ENCODE measurements around the gene KCTD15. TPM values are rescaled to one million over a fixed set of nuclear protein-coding genes. Genes with fewer than 3 reads are reported as not detected.

Gene KCTD15
- total RNA-seq, 4 donors from 2014 or later: 28.4 to 97.1 (median 50.3) TPM

DNA sequence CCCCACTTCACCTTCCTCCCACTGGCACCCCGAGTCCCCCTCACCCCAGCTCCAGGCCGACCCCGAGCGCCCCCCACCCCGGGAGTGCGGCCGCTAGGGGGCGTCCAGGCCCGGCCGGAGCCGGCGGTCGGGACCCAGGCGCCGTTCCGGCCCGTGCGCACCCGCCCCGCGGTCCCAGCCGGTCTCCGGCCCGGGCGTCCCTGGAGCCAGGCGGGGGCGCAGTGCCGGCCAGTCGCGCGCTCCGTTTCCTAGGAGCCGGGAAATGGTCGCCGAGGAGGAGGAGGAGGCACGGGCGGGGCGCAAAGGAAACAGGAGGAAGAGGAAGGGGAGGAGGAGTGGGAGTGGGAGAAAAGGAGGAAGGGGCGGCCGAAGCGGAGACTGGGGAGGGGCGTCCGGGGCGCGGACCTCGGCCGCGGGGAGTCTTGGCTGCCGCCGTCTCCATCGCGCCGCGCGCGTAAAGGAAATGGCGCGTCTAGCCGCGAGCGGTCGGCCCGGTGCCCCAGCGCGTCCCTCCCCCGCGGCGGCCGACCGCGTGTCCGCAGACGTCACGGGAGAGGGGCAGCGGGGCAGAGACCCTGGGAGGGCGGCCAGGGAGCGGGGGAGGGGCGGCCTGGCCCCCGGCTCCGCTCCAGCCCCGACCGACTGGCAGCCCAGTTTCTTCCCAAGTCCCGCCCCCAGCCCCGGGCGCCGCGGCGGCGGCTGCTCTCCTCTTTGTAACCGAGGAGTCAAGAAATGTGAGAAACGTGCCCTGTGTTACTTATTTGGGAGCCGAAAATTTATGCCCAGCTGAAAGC is 1.1 kb upstream of the KCTD15 start:
- Histone ChIP-seq H3K36me3 (no peaks in the 10 kb centered on the region), H3K27me3 (no peaks in the 10 kb centered on the region), H3K27ac (peak overlapping the region; percentile 88 to 98 (median 98)), H3K4me3 (replicated peaks in 1 of 3) (peak overlapping the region; percentile 5 to 75 (median 61)), H3K9me3 (no peaks in the 10 kb centered on the region), H3K4me1 (peaks cover 22 to 24% of the 10 kb centered on the region in 2 donors)
- DNase-seq: peak; percentile 84 to 86
- intact Hi-C loops (cut with DNase I): no loop called here
- peak in 5 of 6 experiments; percentile 55 to 95 (median 78) for TF ChIP-seq CTCF (IDR thresholded peaks at IDR 0.05)
- TF ChIP-seq POLR2A (IDR thresholded peaks at IDR 0.05): peak; percentile 1 to 84
- WGBS, 2 donors: 0 to 1% methylated on average over 55 to 69 of the region's 92 CpGs

DNA sequence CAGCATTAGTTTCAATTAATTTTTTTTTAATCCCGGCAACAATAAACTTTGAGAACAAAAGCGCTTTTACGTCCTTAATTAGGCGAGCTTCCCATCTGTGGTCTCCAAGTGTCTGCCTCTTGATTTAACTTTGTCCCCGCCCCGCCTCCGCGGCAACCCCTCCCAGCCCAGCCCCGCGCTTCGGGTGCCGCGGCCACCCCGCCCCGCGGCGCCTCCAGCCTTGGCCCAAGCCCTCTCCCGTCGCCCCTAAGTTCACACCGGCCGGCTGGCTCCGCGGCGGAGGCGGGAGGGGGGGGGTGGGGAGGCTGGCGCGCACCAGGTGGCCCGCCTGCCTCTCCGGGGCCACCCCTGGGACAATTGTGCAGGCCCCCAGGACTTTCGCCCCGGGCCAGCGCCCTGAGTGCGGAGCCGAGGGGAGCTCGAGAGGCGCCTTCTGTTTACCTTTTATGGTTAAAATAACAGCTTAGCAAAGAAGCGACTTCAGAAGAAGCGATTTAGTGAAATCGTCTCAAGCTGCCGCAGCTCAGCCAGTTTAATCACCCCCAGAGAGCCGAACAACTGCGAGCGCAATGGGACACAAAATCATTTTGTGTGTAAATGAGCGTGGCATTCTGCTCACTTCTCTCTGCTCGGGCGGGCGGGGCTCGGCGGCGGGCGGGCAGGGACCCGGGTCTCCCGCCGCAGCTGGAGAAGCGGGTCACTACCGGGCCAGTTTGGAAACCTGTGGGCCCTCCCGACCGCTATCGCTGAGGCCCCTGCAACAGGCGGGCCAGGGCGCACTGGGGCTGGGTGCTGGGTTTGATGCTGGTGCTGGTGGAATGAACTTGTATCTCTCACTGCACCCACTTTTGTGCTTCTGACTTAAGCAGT is 1.4 kb downstream of the KCTD15 start:
- intact Hi-C loops (cut with DNase I): no loop called here
- Histone ChIP-seq H3K36me3 (peaks cover 8 to 14% of the 10 kb centered on the region in 2 donors), H3K9me3 (no peaks in the 10 kb centered on the region), H3K4me1 (peaks cover 22 to 24% of the 10 kb centered on the region in 2 donors), H3K27me3 (no peaks in the 10 kb centered on the region), H3K4me3 (replicated peaks in 1 of 3) (peak overlapping the region; percentile 50 to 75 (median 56)), H3K27ac (peak overlapping the region; percentile 88 to 98 (median 98))
- WGBS, 2 donors: 4 to 6% methylated on average over 26 to 27 of the region's 61 CpGs
- peak; percentile 73 to 79 for DNase-seq
- TF ChIP-seq POLR2A (IDR thresholded peaks at IDR 0.05): peak in 1 of 2 donors; percentile 44
- no peak for TF ChIP-seq CTCF (IDR thresholded peaks at IDR 0.05)

- peaks cover 13 to 14% of the 10 kb centered on the region in 2 donors for H3K36me3 ChIP-seq
- no peaks in the 10 kb centered on the region for H3K9me3 ChIP-seq
- no peaks in the 10 kb centered on the region for H3K27me3 ChIP-seq
- H3K27ac ChIP-seq: peak overlapping the region; percentile 88 to 98 (median 98)
- TF ChIP-seq CTCF (IDR thresholded peaks at IDR 0.05): no peak
- TF ChIP-seq POLR2A (IDR thresholded peaks at IDR 0.05): peak; percentile 35 to 71
- DNase-seq: peak; percentile 61 to 67
- WGBS, 2 donors: 17 to 28% methylated on average over 12 of the region's 12 CpGs
- intact Hi-C loops (cut with DNase I): no loop called here
- H3K4me1 ChIP-seq: peaks cover 22 to 24% of the 10 kb centered on the region in 2 donors
- H3K4me3 ChIP-seq (replicated peaks in 1 of 3): peak overlapping the region; percentile 20 to 75 (median 56)
These were observed 2.0 kb downstream of the KCTD15 start for GRCh38 chr19:33798681-33799111.

GRCh38 chr19:33799476-33799875 is 2.8 kb downstream of the KCTD15 start:
- TF ChIP-seq POLR2A (IDR thresholded peaks at IDR 0.05) (no peak), CTCF (IDR thresholded peaks at IDR 0.05) (no peak)
- intact Hi-C loops (cut with DNase I): no loop called here
- peak overlapping the region in 1 of 3 donors; percentile 4 for H3K4me3 ChIP-seq (replicated peaks in 1 of 3)
- H3K4me1 ChIP-seq: peaks cover 21 to 27% of the 10 kb centered on the region in 2 donors
- H3K27ac ChIP-seq: peak overlapping the region; percentile 88 to 98 (median 98)
- DNase-seq: peak in 1 of 2 donors; percentile 18
- no peaks in the 10 kb centered on the region for H3K9me3 ChIP-seq
- H3K27me3 ChIP-seq: no peaks in the 10 kb centered on the region
- H3K36me3 ChIP-seq: peaks cover 13 to 14% of the 10 kb centered on the region in 2 donors
- 56 to 60% methylated on average over 4 to 5 of the region's 5 CpGs for WGBS, 2 donors

Measured in thyroid gland (tissue), 4 donors.